Stimulated activated CD4-positive, alpha-beta T cell treated with anti-CD3 and anti-CD28 coated beads, Interleukin-4, amount 100 ng/mL, for 24 hours (primary cell): ENCODE data around the gene RRP36.
A peak's percentile ranks its signal among the peaks of the same experiment; 100 is the strongest.

Experiments
- DNase-seq: peaks from one replicate; pipeline ENCODE4 v3.0.0-alpha.2; 2020

The RRP36 gene

DNA sequence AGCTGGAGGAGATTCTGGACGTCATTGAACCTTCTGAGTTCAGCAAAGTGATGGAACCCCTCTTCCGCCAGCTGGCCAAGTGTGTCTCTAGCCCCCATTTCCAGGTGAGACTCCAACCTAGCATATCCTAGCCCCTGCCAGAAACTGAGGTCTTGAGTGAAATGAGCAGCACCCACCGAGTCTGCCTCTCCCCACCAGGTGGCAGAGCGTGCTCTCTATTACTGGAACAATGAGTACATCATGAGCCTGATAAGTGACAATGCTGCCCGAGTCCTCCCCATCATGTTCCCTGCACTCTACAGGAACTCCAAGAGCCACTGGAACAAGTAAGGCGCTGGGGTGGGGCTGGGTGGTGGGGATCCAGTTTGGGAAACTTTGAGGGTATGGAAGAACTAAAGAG, 12.3 kb upstream of the RRP36 start:
- DNase-seq = peak; percentile 39

DNA sequence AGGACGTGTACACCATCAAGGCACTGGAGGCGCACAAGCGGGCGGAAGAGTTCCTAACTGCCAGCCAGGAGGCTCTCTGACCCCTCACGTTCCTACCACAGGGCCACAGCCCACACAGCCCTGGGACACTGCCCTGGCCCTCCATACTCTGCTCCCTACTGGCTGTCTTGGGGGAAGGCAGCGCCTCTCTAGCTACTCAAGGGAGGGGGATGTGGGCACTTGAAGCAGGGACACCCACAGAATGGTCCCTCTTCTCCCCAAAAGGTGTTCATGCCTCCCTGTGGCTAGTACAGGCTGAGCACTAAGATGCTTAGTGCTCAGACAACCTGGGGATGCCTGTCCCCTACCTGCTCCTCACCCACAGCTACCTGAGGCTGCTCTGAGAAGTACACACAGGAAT, 10.2 kb upstream of the RRP36 start:
- no peak for DNase-seq

DNA sequence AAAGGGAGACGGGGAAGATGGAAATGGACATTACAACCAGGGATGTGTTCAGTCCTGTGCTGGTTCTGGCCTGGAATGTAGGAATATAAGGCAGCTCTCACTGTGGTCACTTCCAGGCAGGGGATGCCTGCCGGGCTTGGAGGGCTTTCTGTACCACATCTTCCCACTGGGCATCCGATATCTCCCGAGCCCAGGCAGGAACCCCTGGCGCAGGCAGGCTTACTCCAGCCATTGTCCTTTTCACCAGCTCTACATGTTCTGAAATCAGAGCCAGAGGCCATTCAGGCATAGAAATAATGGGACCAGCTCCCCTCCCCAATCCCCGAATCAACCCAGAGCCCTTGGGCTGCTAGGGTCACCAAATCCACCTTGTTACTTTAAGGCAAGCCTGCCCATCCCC, 9.1 kb upstream of the RRP36 start:
- no peak for DNase-seq

DNA sequence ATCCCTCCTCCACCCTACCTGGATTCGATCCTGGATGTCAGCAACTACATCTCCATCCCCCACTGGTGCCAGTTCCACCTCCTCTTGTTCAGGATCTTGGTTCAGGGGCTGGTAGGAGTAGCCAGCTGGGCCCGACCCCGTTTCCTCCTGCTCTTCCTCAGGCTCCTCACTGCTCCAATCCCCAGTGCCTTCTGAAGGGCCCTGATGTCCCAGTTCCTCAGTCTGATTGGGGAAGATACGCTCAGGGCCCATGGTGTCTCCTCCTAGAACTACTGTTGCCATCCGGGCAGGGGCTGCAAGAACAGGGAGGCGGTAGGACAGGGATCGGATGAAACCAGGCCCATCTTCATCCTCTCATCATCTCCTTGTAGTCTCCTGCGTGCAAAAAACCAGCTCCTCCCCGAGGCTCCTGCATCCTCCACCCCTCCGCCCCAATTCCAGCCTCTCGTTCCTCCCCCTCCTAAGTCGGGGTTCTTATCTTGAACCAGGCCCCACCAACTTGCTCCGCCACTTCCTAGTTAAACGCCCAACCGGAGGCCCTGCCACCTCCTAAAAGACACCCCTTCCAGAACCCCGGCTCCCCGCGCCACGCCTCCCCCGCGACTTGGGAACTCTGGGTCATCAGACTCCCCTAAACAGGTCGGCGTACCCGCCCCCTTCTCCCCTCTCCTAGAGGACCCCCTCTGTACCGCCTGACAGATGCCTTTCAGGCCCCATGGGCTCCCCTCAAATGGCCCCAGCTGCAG, 8.2 kb upstream of the RRP36 start:
- DNase-seq = no peak

DNA sequence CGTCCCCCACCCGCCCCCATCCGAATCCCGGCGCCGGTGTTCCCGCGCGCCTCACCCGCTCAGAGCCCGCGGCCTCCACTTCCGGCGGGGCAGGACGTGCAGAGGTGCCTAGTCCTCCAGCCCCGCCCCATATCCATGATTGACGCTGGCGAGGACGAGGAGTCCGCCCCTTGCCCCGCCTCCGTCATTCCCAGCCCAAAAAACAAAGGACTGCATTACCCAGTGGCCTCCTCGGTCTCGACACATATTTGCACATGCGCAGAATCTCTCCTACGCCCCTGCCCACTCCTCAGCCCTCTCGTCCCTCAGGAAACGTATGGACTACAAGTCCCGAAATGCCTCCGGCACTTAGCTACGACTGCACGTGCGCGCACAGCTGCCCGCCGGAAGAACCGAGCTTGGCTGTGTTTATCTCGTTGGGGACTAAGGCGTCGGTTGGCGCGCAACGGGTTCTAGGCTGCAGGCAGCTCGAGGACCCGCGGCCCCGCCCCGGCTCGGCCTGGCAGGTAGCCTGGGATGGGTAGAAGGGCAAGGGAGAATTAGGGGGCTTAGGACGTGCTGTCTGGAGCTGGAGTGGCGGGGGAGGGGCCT, 7.5 kb upstream of the RRP36 start, which contains the start of the genes KLHDC3 and MEA1:
TSS of gene KLHDC3 (plus strand) at position 407 of the 591 bp plus-strand sequence. CDS start 2,944 bp downstream, outside the sequence.
TSS of gene MEA1 (minus strand) at position 104 of the 591 bp plus-strand sequence. CDS start 133 bp downstream, outside the sequence.
- peak; percentile 100 for DNase-seq

DNA sequence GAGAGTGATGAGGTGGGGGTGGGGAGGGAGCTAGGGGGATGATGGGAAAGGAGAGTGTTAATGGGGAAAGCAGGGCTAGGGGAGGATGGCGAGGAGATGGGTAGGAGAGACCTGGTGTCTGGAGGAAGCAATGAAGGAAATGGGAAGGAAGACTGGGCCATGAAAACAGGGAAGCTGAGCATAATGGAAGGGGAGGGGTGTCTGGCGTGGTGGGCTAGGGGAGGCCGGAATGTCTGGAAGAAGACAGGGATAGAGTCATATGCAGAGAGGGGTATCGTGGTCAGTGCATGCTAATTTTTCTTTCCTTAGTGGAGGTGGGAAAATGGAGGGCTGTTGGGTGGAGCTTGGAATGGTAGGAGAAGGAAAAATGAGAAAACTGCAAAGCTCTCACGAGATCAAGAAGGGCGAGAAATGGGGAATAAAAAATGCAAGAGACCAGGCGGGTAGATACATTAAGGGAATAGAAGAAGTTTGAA, 7.0 kb upstream of the RRP36 start:
- no peak for DNase-seq

DNA sequence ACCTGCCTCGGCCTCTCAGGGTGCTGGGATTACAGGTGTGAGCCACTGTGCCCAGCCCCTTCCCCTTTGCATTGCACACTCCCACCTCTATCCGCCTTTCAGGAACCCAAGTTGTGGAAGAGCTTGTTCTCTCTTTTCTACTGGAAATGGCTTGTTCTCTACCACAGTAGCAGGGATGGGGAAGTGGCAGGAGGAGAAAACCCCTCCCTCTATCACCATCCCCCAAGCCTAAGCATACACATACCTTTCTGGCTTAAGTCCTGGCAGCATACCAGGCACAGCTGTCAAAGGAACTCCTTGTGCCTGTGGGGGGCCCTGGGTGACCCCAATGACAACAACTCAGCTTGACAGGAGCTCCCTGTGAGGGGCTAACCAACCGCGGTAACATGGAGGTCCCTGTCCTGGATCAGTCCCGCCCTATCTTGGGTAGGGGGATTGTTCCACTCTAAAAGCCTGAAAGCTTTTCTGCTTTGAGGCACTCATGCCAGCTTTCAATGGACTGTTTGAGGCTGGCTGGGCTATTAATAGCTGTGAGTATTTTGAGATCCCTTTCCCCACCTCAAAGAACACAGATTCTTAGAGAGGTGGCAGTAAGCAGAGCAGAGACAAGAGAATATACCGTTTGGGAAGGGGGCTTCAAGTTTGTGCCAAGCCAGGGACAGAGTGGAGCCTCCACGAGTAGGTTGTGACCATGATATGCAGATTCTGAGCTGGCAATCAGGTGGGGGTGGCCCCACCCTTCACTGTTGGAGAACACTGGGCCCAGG, 5.1 kb upstream of the RRP36 start:
- no peak for DNase-seq

DNA sequence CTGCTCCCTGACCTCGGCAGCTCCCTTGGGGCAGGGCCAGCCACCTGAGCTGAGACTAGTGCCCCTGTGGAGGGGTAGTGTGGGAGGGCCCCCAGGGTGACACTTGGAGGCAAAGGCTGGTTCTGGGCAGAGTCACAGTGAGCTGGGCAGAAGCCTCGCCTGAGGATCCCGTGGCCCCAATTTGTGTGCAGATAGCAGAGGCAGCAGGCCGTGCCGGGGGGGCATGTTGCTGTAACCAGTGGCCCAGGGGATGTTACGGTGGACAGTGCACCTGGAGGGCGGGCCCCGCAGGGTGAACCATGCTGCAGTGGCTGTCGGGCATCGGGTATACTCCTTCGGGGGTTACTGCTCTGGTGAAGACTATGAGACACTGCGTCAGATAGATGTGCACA, 4.5 kb upstream of the RRP36 start:
- no peak for DNase-seq

DNA sequence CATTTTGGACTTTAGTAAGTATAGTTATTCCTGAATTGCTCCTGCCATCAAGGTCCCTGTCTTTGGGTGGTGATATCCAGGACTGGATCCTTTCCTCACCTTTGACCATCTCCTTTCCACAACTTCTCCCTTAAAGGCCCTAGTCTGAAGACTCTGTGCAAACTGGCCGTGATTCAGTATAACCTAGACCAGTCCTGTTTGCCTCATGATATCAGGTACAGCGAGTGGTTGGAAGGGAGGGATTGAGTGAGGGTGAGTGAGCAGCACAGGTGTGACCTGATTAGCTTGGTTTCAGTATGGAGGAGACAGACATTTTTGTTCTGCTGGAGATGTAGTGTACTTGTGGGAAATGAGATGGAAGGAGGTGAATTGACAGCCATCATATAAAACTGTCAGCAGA, 2.3 kb upstream of the RRP36 start:
- no peak for DNase-seq

DNA sequence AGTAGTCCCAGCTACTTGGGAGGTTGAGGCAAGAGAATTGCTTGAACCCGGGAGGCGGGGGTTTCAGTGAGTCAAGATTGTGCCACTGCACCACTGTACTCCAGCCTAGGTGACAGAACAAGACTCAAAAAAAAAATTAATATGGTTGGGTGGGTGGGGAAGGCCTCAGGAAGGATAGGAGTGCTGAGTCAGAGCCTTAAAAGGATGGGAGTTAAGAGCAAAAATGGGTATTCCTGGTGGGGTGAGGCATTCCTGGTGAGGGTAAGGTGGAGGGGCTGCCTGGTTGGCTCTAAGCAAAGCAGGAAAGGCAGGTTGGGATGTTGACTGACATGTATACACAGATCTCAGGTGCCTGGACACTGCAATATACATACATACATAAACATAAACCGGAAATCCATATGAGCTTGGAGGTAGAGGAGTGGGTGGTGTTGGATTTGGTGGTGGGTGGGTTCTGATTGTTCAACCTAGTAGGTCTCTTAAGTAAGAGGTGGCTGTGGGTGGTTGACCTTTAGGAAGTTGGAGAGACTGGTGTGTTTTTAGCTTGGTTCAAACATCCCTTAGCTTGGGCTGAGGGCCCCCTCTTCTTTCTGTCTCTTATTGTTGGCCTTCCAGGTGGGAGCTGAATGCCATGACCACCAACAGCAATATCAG, 1.2 kb upstream of the RRP36 start:
- no peak for DNase-seq

DNA sequence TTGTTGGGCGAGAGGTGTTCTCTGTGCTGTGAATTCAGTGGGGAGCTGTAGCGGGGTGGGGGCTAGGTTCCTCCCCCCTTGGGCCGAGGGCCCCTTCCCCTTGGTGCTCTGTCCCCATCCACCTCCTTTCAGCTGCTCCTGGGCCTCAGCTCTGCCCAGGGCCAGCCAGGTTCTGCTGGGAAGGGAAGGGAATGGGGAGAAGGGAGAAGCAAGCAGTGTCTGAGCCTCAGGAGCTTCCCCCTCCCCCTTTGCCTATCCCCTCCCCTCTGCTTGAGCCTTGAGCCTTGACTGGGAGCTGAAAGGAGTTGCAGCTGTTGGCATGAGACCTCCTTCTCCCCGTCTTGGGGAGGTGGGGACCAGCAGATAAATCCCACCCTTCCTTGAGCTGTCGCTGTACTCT, 576 bp upstream of the RRP36 start:
- DNase-seq = no peak

DNA sequence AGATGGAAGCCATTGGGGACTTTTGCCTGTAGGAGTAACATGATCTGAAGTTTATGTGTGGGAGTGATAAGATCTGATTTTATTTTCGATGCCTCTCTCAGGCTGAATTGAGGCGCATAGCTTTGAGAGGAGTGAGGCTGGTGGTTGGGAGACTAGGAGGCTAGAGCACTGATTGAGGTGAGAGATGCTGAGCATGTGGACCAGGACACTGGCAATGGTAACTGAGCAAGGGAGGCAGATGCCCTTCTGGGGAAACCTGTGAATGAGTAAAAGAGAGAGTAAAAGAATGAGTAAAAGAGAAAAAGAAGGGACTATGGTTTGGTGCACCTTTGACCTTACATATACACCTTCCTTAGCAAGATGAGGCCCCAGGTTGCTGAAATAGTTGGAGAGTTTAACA, 3.0 kb downstream of the RRP36 start:
- DNase-seq = no peak

DNA sequence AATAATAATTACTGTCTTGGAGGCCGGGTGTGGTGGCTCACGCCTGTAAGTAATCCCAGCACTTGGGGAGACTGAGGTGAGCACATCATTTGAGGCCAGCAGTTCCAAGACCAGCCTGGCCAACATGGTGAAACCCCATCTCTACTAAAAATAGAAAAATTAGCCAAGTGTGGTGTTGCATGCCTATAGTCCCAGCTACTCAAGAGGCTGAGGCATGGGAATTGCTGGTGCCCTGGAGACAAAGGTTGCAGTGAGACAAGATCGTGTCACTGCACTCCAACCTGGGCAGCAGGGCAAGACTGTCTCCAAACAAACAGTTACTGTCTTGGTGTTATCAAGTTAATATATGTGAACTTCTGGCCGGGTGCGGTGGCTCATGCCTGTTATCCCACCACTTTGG, 4.9 kb downstream of the RRP36 start:
- no peak for DNase-seq

DNA sequence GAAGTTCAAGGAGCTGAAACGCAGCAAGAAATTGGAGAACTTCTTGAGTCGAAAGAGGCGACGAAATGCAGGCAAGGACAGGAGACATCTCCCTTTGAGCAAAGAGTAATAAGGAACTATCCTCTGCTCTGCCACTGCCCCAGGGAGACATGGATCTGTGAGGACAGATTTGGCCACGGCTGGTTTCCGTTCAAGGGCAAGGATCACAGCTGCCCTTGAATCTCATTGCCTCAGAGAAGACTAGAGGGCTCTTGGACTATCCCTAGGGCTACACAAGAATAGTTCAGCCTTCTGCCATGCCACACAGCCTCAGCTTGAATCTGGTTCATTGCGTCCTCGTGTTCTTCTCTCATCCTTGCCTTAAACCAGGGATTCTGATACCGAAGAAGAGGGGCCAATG, 7.7 kb downstream of the RRP36 start:
- DNase-seq = no peak

DNA sequence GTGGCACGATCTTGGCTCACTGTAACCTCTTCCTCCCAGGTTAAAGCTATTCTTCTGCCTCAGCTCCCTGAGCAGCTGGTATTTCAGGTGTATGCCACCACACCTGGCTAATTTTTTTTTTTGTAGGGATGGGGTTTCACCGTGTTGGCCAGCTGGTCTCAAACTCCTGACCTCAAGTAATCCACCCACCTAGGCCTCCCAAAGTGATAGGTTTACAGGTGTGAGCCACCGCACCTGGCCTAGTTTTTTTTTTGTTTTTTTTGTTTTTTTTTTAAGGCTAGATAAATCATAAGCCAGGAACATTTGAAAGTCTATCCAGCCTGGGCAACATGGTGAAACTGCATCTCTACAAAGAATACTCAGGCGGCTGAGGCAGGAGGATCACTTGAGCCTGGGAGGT, 10.9 kb downstream of the RRP36 start:
- no peak for DNase-seq

DNA sequence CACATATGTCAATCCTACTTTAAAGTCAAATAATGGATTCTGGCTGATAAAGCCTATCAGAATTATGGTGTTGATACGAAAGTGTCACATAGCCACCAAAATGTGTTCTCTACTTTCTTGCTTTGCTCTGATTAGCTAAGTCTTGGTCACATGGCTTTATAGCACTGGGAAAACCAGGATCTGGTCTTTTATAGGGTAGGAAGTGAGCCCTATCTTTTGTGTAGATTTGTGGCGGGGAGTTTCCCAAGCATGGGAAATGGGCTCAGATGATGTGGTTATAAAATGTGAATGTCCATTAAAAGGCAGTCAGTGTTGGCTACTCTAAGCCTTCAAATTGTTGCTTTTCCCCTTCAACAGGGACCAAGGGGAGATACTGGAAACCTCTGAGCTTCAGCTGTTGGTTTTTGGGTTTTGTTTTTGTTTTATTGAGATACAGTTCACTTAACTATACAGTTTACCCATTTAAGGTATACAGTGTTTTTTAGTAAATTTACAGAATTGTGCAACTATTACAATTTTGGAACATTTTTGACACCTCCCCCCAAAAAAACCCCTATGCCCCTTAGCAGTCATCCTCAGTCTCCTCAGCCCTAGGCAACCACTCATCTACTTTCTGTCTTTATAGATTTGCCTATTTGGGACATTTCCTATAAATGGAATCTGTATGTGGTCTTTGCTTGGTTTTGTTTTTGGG, 12.2 kb downstream of the RRP36 start:
- DNase-seq = no peak

DNA sequence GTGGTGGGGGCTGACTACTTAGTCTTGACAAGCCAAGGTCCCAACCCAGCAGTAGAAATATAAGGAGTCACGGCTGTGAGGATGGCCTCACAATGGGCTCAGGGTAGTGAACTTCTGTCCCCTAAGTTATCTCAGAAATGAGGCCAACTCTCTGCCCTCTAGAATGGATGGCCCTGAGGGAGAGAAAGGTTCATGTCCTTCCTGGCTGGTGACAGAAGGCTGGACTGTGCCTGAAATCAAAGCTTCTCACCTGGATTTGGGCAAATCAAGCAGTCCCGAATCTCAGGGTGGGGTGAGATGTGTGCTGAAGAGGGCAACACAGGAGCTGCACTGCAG, 12.7 kb downstream of the RRP36 start:
- DNase-seq = no peak

DNA sequence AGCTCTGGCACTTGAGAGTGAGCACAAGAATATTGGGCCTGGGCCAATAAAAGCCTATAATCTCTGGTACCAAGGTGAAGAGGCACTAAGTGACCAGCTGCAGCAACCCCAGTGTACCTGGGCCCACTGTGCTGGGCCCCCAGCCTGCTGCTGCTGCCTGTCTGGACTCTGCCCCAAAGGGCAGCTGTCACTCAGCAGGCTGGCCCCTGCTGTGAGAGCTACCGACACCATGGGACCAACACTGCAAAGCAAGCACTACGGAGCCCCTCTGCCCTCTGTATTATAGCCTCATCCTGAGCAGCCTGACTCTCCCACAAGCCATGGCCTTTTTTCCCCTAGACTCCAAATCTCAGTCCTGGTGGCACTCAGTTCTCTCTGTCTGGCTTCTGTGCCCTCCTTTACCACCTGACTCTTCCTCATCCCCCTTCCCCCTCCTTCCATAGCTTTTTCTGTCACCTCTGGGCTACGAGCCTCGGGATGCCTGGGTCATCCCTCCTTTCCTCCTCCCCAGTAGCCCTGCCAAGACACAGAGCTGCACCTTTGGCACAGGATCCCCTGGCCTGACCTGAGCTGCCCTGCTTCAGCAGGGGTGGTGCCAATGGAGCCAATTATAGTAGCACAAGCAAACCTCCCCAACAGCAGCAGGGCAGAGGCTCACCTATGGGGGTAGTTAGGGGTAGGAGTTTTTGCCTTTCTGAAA, 14.2 kb downstream of the RRP36 start:
- no peak for DNase-seq

DNA sequence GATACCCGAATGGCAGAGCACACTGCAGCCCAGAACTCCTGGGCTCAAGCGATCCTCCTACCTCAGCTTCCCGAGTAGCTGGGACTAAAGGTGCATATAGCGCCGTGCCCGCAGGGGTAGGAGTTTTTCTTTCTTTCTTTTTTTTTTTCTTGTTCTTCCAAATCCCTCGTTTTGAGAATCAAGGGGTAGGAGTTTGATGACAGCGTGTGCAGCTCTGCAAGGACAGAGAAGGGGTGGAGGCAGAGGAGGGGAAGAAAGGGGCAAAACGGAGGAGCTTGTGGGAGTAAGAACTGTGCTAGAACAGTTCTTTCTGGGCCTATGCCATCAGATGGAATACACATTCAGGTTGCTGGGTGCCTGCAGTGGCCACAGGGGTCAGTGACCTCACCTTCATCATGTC, 15.3 kb downstream of the RRP36 start:
- DNase-seq = no peak

DNA sequence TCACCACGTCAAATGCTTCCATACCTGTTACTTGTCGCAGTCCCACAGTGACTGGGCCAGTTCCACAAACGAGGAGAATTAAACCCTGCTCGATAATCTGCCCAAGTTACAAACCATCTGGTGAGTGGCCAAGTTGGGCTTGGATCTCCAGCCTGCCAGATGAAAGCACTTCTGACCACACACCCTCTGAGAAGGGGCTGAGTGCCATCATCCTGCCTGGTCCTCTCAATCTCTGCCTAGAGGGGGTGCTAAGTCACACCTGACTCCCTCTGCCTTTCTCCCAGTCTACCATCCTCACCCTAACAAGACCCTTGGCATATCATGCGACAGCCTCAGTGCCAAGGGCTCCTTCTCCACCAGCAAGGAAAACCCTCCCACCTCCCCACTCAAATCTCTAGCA, 15.8 kb downstream of the RRP36 start:
- no peak for DNase-seq

DNA sequence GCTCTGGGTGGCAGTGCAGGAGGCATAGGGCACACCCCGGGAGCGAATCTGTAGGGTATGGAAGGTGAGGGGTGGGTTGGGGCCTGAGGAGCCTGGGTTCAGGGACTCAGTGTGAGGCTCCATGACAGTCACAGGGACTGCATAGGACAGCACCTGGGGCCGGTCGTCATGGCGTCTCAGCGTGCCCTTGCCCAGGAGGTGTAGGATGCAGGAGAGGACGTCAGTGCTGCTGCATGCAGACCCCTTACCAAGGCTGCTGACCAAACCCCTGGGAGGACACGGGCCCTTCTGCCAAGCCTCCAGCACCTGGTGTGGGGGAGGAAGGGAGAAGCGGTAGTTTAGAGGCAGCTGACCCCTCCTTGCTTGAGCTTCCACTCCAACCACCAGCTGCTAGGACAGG, 16.3 kb downstream of the RRP36 start:
- no peak for DNase-seq

DNA sequence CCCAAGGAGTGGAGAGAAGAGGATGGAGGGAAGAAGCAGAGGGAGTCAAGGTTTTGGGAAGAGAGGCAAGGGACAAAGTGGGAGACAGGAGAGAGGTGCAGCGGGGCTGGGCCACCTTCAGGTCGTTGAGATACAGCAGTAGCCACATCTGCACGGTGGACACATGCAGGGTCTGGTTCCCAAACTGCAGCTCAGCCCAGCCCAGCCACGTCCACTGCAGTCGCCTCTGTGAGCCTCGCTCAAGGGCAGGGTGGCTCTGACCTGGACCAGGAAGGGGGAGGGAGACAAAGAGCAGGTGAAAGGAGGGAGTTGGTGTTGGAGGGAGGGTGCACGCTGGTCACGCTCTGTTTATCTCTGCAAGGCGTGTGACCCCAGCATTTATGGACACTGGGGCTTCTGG, 17.3 kb downstream of the RRP36 start:
- DNase-seq = no peak
